HCEC 1CT (cell line): ENCODE measurements around the gene FANK1.
A peak's percentile ranks its signal among the peaks of the same experiment; 100 is the strongest.

Source experiments
- DNase-seq: peaks from one replicate; pipeline ENCODE4 v3.0.0-alpha.2; 2017

Gene FANK1

DNA sequence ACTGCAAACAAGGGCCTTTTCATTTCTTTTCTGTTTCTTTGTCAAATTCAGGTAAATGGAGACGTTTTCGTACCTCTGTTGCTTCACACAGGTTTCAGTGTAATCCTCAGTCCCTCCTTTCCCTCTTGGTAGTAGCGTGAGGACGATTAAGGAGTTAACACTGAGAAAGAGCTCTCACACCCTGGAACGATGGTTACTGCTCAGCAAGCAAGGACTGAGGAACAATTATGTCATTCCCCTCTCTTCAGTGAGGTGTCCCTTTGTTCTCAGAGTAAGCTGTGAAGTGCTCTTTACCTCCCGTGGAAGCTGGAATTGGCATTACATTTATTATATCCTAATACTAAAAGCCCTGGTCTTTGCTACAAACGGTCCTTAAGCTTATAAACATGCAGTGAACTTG, 95.9 kb downstream of the FANK1 start:
- no peak for DNase-seq

DNA sequence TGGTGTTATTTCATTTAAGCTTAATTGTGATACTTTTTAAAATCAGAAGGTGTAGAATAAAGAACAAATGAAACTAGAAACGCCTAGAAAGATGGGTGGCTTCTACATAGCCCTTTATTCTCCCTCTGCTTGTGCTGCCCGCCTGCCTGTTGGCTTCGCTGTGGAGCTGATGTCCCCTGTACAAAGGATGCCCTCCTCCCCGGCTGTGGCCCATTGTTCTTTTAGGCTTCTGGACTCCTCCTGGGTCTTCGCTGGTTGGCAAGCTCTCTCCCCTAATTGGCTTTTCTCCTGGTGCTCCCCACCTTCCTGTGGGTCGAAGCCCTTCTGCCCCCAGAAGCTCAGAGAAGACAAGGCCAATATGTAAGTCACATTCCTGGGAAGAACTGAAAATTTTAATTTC, 98.2 kb downstream of the FANK1 start:
- no peak for DNase-seq

DNA sequence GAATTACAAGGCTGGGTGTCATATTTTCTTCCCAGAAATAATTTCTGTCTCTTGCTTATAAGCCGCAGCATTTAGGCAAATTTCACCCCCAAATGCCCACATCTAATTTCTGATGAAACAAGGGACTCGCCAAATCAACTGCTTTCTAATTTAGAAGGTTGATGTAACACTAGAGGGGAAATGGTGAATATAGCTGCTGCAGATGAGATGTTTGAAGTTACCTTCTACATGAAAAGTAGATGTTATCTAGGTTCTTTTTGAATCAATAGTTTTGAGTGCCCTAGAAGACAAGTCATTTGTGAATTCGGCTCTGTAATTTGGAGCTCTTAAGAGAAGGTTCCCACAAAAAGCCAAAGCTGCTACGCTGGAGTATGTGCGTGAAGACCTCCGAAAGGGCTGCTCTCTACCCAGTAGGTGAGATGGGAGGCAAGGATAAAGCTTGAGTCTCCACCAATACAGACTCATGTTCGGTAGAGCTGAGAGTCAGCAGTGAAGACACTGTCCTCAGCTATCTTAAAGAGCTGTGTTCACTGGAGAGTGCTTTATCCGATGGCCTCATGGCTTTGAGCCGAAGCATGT, 99.5 kb downstream of the FANK1 start:
- DNase-seq: no peak

DNA sequence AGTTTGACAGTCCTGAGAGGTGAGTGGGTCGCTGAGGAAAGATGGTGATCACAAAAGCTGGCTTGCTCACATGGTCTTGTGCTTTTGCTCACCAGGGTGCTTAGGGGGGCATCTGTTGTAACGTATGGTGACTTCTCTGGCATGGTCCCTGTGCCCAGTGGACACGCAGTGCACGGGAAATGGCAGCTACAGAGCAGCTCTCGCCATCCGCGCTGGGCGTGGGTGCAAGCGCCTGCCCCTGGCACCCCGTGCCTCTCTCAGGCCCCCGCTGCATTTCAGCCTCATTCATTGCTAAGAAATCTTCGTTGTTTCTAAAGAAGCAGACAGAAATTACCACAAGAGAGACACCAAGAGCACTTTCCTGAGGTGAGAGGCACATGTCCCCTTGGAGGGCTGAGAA, 101.2 kb downstream of the FANK1 start:
- no peak for DNase-seq

DNA sequence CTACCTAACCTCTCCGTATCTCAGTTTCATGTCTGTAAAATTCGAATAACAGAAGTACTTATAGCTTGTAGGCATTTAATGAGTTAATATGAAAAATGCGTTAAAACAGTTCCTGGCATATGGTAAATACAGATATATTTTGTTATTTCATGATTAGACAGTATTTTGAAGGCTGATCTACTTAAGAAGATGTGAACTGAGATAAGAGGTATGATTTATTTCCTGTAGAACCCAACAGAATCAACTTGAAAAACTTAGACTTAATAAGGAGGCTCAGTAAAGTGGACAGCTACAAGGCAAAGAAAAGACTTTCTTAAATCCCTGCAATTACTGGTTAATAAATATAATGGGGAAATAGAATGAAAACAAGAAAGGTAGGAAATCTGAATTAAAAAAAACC, 103.3 kb downstream of the FANK1 start:
- DNase-seq: no peak

DNA sequence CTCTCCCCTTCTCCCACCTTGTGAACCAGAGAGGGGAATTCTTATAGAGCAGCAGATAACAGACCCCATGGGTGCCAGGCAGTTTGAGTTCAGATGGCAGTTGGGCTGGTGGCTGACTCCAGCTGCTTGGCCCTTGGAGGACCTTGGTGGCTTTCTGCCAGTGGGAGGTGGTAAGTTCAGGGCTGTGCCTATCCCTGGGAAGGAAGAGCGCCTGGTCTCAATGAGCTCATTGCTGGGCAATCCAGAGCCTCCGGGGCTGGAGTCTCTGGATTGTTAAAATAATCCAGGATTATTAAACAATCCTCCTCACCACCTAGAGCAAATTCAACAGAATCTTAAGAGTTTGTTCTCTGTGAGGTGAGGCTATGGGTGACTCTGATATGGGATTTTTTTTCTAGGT, 105.2 kb downstream of the FANK1 start:
- no peak for DNase-seq

DNA sequence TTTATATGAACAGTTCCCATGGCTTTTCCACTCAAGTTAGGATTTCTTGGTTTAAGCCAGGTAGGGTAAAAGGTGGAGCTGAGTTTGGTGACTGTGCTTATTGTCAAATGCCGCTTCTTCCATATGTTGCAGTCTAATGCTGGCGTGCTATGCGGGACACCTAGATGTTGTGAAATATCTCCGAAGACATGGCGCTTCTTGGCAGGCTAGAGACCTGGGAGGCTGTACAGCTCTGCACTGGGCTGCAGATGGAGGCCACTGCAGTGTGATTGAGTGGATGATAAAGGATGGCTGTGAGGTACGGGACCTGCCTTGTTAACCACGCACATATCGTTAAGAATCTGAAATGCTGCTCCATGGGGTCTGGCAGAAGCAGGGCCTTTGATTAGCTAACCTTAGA, 108.4 kb downstream of the FANK1 start:
- no peak for DNase-seq

DNA sequence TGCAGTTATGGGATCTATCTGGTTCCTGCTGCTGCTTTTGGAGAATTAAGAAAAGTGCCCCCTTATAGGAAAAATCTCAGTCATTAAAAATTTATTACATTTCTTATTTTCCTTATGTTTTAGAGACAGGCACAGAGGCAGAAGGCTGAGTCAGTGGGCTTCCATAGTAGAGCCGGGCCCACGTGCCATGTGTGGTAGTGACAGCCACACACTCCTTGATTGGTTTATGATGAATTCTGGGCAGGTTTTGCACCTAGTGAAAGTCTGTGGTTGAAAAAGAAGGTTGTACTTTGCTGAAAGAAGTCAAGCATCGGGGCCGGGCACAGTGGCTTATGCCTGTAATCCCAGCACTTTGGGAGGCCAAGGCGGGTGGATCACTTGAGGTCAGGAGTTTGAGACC, 109.9 kb downstream of the FANK1 start:
- no peak for DNase-seq

DNA sequence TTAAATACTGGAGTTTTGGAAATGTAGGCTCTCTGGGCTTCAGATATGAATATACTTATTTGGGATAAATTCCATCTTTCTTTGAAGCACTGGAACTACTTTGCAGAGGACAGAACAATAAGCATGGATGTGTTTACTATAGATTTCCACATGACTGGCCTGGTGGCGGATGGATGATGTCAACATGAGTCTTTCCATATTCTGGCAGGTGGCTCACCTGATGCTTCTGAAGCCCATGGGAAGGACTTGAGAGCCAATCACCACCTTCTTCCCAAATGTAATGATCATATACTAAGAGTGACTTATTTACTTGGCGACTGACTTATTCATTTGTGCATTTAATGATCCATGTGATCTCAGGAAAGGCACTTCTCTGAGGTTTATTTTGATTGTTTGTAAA, 110.5 kb downstream of the FANK1 start:
- no peak for DNase-seq

DNA sequence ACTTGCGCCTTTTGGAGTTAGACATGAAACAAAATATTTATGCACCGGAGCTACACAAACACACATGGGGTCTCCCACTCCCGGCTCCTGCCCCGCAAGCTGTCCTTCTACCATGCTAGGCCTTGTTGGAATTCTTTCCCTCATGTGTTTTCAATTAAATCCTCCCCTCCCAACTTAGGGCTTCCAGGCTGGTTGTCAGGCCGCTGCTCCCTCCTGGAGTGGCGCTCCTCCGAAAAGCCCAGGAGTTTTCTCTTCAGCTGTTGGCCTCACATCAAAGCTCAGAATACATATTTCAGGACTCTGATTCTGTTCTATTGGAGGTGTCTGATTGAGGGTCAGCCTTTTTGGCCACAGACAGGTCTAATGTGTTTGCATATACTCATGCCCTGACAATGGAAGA, 113.3 kb downstream of the FANK1 start:
- DNase-seq: no peak

DNA sequence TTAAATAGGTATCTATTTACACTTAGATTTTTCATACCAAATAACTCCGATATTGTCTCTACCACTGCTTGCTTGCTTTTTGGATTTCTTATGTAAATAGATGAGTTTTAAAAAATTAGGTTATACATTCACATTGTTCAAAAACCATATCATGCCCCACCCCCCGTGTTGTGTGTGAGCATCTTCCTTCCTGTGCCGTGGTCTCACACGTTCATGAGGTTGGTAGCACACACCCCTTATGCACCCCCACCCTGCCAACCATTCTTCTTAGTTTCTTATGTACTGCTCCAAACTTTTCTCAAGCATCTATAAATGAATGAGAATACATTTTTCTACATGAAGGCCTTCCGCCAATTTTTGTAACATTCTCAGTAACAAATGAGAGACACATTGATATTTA, 115.6 kb downstream of the FANK1 start:
- no peak for DNase-seq

DNA sequence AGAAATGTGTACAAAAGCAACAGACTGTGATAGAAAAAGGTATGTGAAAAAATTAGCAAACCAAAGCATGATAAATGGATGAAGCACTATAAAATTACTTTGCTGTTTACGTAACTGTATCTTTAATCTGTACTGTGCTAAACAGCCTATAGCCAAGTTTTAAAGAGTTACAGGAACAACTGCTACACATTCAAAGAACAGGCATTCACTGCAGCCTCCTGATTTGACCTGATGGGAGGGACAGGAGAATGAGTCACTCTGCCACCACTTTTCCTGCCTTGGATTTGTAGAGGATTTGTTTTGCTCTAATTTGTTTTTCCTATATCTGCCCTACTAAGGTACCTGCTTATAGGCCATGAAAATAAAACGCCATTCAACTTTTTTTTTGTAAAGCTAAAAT, 116.1 kb downstream of the FANK1 start:
- DNase-seq: peak; percentile 27

DNA sequence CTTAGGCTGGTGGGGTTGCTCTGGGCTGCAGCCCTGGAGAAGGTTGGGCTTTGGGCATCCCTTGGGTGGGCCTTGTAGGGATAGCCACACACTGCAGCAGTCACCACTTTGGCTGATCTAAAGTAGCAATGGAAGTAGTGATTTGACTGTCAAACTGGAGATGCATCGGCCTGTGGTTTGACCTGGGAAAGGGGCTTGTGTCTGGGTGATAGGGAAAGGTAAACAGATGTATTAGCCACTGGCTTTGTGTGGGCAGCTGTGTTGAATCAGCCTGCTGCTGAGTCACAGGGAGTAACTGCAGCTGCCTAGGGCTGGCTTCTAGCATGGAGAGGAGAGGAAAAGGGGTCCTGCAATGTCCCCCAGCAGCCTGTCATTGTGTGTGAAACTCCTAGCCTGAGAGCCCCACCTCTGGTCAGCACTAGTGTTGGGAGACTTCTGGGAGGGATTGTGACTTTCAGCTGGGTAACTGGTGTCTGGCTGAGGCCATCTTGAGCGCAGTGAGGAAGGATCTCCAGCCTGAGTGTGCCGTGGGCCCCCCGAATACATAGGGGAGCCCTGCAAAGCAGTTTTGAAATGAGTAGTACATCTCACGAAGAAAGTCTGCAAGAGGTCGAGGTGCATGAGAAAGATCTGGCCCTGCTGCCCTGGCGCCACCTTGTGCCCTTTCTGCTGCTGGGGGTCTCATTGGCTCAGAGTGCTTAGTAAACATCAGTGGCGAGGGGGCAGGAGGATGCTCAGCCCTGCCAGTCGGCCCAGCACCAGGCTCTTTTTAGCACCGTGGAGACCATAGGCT, 117.3 kb downstream of the FANK1 start:
- DNase-seq: peak; percentile 87

DNA sequence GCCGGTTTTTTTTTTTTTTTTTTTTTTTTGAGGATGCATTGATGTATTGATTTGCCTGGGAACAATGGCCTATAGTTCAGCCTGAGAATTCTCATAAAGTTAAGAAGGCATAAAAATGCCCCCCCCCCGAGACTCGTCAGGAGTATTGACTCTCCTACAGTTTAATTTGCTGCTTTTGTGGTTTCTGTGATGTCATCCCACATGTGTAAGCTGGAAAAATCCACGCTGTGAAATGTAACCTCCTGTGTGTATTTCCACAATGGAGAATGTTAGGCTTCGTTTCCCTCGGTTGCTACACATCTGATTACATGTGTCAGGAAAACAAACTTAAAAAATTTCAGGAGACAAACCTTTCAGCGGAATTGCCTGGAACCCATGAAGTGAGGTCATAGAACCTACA, 117.9 kb downstream of the FANK1 start:
- peak; percentile 43 for DNase-seq

DNA sequence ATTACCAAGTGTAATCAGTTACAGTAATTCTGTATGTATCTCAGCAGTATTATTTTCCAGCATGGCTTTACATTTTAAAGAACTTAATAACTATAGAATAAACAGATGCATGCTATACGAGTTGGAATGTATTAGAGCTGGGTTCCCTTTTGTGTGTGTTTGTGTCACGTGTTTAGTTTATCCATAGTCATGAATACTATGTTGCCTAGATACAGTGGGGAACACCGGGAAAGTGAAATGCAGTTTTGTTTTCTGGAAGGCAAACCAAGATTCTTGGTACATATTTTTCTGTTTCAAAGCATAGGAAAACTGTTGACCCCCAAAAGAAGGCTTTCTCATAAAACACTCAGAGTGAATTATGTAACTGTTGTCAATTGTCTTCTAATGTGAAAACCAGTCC, 119.0 kb downstream of the FANK1 start:
- DNase-seq: no peak

DNA sequence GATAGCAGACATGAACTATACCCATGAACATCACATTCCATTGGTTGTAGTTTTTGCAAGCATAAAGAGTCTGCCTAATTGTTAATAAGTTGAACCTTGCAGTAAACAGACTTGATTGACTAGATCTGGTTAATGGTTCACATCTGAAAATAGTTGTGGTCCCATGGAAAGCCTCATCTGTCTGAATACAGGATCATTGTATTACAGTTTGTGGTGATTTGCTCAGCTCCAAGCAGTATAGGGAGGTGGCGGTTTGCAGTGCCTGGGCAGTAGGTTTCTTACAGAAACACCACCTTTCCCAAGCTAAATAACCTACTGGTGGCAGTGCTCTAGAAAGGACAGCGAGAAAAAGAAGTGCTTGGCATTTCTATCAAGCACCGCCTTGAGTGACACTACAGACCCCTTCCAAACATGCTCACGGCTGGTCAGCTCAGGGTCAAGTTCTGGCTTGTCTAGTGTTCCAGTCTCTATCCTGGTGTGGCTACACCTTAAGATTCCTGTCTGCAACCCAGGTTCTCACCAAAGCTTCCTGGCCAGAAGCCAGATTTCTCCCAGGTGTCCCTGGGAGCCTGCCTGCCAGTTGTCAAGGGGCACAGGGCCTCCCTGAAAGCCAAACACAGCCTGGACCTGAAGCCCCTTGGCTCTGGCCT, 119.9 kb downstream of the FANK1 start:
- no peak for DNase-seq

DNA sequence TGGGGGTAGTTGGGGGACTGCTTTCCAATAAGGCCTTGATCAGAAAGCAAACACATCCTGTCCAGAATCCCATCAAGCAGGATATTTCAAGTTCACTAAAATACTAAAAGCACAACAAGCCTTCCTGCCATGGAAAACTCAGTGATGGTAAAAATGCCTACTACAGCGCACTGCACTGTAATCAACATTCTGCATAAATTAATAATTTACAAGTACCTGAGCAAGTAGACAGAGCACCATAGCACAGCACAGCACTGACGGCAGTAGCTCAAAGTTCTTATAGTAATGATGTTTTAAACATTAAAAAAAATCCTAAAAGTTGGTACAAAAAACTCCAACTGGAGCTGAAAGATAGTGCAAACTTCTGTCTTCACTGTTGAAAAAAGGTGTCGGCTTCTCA, 120.5 kb downstream of the FANK1 start:
- no peak for DNase-seq

DNA sequence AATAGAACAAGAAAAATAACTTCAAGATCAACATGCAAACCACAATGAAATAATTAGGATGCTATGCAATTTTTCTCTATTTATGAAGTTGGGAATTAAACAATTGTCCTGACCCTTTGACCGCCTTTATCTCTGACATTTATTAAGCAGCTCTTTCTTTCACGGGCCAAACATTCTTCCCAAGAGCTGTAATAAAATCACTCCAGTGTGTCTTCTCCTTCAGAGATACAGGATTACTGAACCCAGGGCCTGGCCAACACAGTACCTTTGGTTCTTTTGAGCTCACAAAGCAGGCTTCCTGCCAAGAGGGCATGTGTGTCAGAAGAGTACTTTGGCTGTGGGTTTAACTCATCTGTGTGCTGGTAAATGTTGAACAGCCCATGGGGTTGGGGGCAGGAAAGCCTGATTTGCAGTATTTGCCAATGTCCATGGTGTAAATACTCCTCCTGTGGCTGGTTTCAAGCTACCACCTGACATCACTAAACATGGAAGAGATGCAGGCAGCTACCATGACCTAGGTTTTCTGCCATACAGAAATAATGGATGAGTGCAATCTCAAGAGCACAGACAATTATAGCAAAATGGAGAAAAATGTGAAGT, 121.7 kb downstream of the FANK1 start:
- DNase-seq: no peak

DNA sequence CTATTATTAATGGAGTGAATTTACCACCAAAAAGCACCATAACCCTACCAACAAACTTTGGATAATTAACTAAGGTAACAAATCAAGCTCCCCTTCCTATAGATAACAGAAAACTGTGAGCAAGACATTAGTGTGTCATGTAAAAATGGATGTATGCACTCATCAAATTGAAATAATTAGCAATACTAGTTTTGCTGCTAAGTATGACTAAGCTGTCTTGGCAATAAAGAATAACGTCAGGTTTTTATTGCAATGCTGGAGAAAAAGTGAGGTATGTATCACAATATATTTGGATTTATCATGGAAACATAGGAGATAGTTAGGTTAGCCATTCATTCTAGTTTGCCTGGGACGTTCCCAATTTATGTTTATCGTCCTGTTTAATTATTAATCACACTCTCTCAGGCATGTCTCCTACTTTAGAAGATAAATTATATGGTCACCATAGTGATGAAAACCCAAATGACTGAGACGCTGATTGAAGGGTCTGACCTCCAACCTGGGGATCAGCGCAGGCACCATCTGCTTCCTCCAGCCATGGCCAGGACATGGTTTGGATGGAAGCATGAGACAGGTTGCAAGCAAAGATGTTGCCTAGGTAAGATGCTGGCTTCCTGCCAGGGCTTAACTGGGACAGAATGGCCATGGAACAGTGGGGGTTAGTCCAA, 125.6 kb downstream of the FANK1 start:
- no peak for DNase-seq

DNA sequence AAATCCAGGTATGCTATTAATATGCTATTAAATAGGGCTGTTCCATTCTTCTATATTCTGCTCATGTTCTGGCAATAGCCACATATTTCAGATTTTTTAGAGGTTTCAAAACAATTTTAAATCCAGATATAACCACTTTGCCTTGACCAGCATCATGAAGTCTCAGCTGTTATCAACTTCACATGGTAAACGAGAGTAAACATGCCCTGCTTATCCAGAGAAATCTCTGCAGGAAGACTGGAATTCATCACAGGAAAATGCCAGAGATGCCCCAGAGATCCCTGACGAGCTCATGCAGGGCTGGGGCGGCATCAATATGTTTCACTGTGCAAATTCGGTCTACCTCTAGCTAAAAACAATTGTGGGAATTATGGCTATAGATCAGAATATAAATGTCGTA, 126.5 kb downstream of the FANK1 start:
- DNase-seq: no peak

DNA sequence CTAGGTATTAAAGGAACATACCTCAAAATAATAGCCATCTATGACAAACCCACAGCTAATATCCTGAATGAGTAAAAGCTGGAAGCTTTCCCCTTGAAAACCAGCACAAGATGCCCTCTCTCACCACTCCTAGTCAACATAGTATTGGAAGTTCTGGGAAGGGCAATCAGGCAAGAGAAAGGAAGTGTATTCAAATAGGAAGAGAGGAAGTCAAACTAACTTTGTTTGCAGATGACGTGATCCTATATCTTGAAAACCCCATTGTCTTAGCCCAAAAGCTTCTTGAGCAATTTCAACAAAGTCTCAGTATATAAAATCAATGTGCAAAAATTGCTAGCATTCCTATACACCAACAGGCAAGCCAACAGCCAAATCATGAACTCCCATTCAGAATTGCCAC, 131.3 kb downstream of the FANK1 start:
- DNase-seq: no peak

DNA sequence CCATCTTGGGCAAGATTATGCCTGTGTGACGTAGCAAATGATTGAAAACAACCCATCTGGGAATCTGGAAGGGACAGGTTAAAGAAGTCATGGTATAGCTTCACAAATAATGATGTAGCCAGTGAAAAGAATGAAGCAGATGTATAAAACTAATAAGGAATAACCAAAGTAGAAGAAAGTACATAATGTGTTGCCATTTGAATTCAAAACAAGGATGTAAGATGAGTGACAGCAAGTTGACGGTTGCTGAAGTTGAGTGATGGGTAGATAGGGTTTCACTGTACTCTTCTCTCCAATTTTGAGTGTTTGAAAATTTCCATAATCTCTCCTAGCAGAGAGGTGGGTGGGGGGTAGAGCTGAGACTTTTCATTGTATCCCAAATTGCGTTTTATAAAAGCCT, 133.6 kb downstream of the FANK1 start:
- DNase-seq: no peak

DNA sequence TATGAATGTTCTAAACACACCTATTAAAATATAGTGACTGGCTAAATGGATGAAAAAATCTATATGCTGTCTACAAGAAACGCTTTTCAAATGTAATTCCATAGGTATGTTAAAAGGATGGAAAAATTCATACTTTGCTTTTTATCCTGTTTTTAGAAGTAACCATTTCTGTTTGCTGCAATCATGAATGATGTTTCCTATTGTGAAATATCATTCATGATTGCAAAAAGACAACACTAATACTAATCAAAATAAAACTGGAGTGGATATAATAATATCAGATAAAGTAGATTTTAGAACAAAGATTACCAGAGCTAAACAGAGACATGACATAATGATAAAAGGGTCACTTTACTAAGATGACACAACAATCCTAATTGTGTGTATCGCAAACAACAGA, 138.2 kb downstream of the FANK1 start:
- DNase-seq: no peak

DNA sequence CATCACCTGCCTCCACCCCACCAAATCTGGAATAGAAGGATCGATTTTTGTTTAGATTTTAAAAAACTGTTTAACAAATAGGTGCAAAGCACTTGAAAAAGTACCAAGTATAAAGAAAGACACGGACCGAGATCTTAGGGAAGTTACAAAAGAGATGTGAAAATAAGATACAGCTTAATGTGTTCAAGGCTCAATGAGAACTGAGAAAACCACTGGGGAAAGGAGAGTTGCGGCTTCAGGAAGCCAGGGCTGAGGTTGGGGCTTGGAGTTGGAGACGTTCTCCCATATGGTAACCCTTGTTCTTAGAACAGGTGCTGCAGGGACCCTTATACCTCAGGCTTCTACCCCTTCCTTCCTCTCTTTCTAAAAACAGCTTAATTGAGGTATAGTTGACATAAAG, 140.2 kb downstream of the FANK1 start:
- no peak for DNase-seq
